ENCODE data around the gene TXNRD1.
"Not testable (repeated sequence)": the region's sequence is repeated elsewhere in the genome, so short reads cannot be mapped to it uniquely, and the experiment has no call there.

TXNRD1 gene

GRCh38 chr12:104331376-104331775, 115.8 kb downstream of the TXNRD1 start:
- no peak for DNase-seq

- not testable (repeated sequence) for DNase-seq
Measured at GRCh38 chr12:104332273-104332672, 116.7 kb downstream of the TXNRD1 start.

- DNase-seq, result no peak
Measured at GRCh38 chr12:104333692-104334255, 118.2 kb downstream of the TXNRD1 start.

- no peak for DNase-seq
Measured at GRCh38 chr12:104334581-104334980, 119.0 kb downstream of the TXNRD1 start.

- no peak for DNase-seq
Measured at GRCh38 chr12:104336115-104336514, 120.5 kb downstream of the TXNRD1 start.

- DNase-seq, result no peak
Measured at GRCh38 chr12:104337030-104337558, 121.5 kb downstream of the TXNRD1 start.

- DNase-seq, result no peak
Measured at GRCh38 chr12:104339663-104340062, 124.1 kb downstream of the TXNRD1 start.

- DNase-seq, result no peak
Measured at GRCh38 chr12:104340177-104340576, 124.6 kb downstream of the TXNRD1 start.

GRCh38 chr12:104340925-104341611, 125.5 kb downstream of the TXNRD1 start:
- no peak for DNase-seq

GRCh38 chr12:104342147-104342546, 126.6 kb downstream of the TXNRD1 start:
- no peak for DNase-seq

- DNase-seq, result no peak
Measured at GRCh38 chr12:104342635-104343249, 127.2 kb downstream of the TXNRD1 start.

GRCh38 chr12:104344682-104345081, 129.1 kb downstream of the TXNRD1 start:
- DNase-seq, result no peak

GRCh38 chr12:104345234-104346066, 129.9 kb downstream of the TXNRD1 start:
- no peak for DNase-seq

- no peak for DNase-seq
Measured at GRCh38 chr12:104347374-104348075, 131.9 kb downstream of the TXNRD1 start.

- no peak for DNase-seq
Measured at GRCh38 chr12:104348283-104348993, 132.9 kb downstream of the TXNRD1 start.

GRCh38 chr12:104348994-104349494, 133.5 kb downstream of the TXNRD1 start:
- DNase-seq, result no peak

- DNase-seq, result no peak
Measured at GRCh38 chr12:104350211-104351056, 134.9 kb downstream of the TXNRD1 start.

- DNase-seq, result no peak
Measured at GRCh38 chr12:104351057-104351983, 135.7 kb downstream of the TXNRD1 start.

- no peak for DNase-seq
Measured at GRCh38 chr12:104352106-104352713, 136.6 kb downstream of the TXNRD1 start.

Data from SHP77 treated with DMSO at 0.1 percent for 48 hours (cell line).